ENCODE measurements around the gene ADAMTS14.

ADAMTS14 gene

GRCh38 chr10:70803775-70804420 is 131.6 kb downstream of the ADAMTS14 start:
- in situ Hi-C loops (cut with HindIII; ENCODE audit: low sequenced_read_pairs): no loop called here
- no peak for TF ChIP-seq CTCF (IDR thresholded peaks at IDR 0.05; ENCODE audit: low read depth, low read length, missing control alignments)
- no peak overlapping the region for H3K4me3 ChIP-seq (ENCODE audit: low read depth, low read length)
- DNase-seq (ENCODE audit: low read depth): no peak

DNA sequence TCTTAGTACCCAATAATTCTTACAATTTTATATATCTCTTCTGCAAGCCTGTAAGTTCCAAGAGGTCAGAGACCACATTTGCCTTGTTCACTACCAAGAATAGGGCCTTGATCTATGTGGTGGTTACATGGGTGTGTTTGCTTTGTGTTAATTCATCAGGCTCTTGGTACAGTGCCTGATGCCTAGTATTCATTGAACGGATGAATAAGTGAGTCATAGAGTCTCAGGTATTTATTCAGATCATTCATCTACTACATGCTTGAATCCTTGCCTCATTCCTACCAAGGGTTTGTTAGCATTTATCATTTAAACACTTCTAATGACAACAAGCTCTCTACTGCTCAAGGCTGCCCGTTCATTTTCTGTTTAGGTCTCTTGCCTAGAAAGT is 132.1 kb downstream of the ADAMTS14 start:
- DNase-seq (ENCODE audit: low read depth): peak; percentile 64
- no peak for TF ChIP-seq CTCF (IDR thresholded peaks at IDR 0.05; ENCODE audit: low read depth, low read length, missing control alignments)
- in situ Hi-C loops (cut with HindIII; ENCODE audit: low sequenced_read_pairs): no loop called here
- H3K4me3 ChIP-seq (ENCODE audit: low read depth, low read length): no peak overlapping the region

GRCh38 chr10:70805619-70806215 is 133.4 kb downstream of the ADAMTS14 start:
- DNase-seq (ENCODE audit: low read depth): no peak
- no peak overlapping the region for H3K4me3 ChIP-seq (ENCODE audit: low read depth, low read length)
- TF ChIP-seq CTCF (IDR thresholded peaks at IDR 0.05; ENCODE audit: low read depth, low read length, missing control alignments): no peak
- in situ Hi-C loops (cut with HindIII; ENCODE audit: low sequenced_read_pairs): no loop called here

DNA sequence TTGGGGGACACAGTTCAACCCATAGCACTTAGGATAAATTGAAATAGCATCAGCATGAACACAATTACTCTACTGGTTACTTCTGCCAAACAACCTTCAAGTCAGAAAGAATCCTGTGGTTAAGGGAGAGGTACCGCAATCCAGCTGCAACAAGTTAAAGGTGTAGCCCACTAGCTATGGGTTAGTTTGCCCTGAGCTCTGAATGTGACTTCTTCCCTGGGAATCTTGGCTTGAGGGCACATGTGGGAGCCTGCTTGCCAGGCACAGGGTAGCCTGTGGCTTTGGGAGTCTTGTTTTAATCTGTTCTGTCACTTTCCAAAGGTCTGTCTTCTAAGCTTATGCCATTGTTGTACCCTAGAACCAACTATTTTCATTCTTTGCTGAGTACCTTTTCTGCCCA is 134.5 kb downstream of the ADAMTS14 start:
- DNase-seq (ENCODE audit: low read depth): no peak
- in situ Hi-C loops (cut with HindIII; ENCODE audit: low sequenced_read_pairs): no loop called here
- no peak overlapping the region for H3K4me3 ChIP-seq (ENCODE audit: low read depth, low read length)
- TF ChIP-seq CTCF (IDR thresholded peaks at IDR 0.05; ENCODE audit: low read depth, low read length, missing control alignments): no peak

DNA sequence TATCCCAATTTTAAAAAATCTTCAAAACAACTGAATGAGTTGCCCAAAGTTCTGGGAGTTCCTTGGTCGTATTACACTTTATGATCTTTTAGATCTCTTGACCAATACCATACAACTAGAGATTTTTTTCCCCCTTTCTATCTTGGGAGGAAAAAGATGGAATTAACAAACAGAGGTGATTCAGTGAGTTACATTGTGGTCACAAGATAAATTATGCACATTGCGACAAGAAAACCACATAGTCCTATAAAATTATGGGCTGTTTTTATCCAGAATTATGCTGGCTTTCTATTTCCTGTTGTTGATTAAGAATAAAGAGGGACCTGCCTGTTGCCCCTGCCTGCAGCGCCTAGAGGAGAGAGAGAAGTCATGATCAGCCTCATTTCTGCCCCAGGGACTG is 135.2 kb downstream of the ADAMTS14 start:
- in situ Hi-C loops (cut with HindIII; ENCODE audit: low sequenced_read_pairs): no loop called here
- no peak for TF ChIP-seq CTCF (IDR thresholded peaks at IDR 0.05; ENCODE audit: low read depth, low read length, missing control alignments)
- H3K4me3 ChIP-seq (ENCODE audit: low read depth, low read length): no peak overlapping the region
- no peak for DNase-seq (ENCODE audit: low read depth)

- no peak for DNase-seq (ENCODE audit: low read depth)
- in situ Hi-C loops (cut with HindIII; ENCODE audit: low sequenced_read_pairs): no loop called here
- no peak overlapping the region for H3K4me3 ChIP-seq (ENCODE audit: low read depth, low read length)
- TF ChIP-seq CTCF (IDR thresholded peaks at IDR 0.05; ENCODE audit: low read depth, low read length, missing control alignments): no peak
These were observed 136.8 kb downstream of the ADAMTS14 start for GRCh38 chr10:70809011-70809611.
